ENCODE results near the gene NUDT1.
A peak's percentile ranks its signal among the peaks of the same experiment; 100 is the strongest.

The NUDT1 gene

DNA sequence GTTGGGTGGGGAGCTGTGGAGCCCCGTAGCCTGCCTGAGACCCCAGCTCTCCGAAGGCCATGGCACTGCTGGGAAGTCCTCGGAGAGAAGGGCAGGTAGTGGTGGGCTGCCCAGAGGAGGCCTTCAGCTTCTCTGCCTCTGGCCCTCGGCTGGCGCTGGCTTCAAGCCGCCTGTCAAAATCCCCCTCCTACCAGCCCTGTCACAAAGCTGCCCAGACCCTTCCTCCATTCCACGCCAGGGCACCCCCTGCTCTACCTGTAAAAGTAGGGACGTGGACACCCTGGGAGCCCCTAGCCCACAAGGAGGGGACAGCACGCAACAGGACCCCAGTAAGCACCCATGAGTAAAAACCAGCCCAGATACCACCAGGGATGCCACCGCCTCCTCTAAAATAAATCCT, 40.9 kb upstream of the NUDT1 start:
- Mint-ChIP-seq H3K9me3 (peaks cover 0 to 1% of the 10 kb centered on the region in 2 donors), H3K27ac (no peak overlapping the region), H3K4me1 (peaks cover 20 to 22% of the 10 kb centered on the region in 2 donors), H3K36me3 (peaks cover 41 to 70% of the 10 kb centered on the region in 2 donors), H3K27me3 (no peaks in the 10 kb centered on the region), H3K4me3 (no peak overlapping the region)
- ATAC-seq (replicated peaks) (no peak), DNase-seq (no peak)

DNA sequence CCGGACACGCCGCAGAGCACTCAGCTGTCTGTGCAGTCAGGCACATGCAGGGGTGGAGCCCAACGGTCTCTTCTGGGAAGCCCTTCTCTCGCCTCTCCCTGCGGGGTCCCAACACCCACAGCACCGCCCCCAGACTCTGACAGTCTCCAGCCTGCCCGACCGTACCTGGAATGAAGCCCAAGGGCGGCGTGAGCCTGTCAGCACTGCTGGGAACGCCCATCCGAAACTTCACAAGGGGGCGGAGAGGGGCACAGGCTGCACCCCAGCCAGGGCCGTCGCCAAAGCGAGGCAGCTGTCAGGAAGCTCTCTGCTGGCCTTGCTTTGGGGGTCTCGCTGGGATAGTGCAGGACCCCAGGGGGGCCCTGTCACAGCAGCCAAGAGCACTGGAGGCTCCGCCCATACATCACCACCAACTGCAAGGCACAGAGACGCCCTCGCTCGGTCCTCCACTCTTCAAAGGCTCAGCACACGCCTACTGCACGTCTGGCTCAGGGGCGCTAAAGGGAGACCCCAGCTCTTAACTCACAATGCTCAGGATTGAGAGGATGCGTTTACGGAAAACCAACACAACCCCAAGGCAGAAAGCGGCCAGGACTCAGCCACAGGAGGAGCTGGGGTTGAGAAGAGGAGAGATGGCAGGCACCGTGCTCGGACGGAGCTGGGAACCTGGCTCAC, 40.2 kb upstream of the NUDT1 start:
- no peak overlapping the region for H3K27ac Mint-ChIP-seq
- H3K27me3 Mint-ChIP-seq: no peaks in the 10 kb centered on the region
- no peak overlapping the region for H3K4me3 Mint-ChIP-seq
- H3K9me3 Mint-ChIP-seq: no peaks in the 10 kb centered on the region
- H3K4me1 Mint-ChIP-seq: peaks cover 20 to 22% of the 10 kb centered on the region in 2 donors
- DNase-seq: no peak
- no peak for ATAC-seq (replicated peaks)
- H3K36me3 Mint-ChIP-seq: peaks cover 35 to 65% of the 10 kb centered on the region in 2 donors

DNA sequence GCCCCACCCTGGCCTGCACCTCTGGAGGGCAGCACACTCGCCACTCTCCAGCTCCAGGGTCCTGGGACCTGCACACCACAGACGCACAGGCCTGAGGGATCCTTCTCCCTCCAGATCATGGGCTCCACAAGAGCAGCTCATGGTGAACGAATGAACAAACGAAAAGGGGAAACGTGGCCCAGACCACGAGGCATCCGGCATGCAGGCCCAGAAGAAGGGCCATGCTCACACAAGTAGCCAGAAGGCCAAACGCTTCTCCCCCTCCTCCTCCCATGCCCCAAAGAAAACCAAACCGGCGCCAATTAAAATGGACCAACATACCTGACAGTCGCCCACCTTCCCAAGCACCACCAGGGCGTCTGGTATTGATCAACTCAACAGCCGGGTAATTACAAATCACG, 39.7 kb upstream of the NUDT1 start:
- Mint-ChIP-seq H3K4me1 (peaks cover 19 to 25% of the 10 kb centered on the region in 2 donors), H3K27ac (no peak overlapping the region), H3K9me3 (no peaks in the 10 kb centered on the region), H3K36me3 (peaks cover 32 to 63% of the 10 kb centered on the region in 2 donors), H3K27me3 (no peaks in the 10 kb centered on the region), H3K4me3 (no peak overlapping the region)
- DNase-seq (no peak), ATAC-seq (replicated peaks) (no peak)

DNA sequence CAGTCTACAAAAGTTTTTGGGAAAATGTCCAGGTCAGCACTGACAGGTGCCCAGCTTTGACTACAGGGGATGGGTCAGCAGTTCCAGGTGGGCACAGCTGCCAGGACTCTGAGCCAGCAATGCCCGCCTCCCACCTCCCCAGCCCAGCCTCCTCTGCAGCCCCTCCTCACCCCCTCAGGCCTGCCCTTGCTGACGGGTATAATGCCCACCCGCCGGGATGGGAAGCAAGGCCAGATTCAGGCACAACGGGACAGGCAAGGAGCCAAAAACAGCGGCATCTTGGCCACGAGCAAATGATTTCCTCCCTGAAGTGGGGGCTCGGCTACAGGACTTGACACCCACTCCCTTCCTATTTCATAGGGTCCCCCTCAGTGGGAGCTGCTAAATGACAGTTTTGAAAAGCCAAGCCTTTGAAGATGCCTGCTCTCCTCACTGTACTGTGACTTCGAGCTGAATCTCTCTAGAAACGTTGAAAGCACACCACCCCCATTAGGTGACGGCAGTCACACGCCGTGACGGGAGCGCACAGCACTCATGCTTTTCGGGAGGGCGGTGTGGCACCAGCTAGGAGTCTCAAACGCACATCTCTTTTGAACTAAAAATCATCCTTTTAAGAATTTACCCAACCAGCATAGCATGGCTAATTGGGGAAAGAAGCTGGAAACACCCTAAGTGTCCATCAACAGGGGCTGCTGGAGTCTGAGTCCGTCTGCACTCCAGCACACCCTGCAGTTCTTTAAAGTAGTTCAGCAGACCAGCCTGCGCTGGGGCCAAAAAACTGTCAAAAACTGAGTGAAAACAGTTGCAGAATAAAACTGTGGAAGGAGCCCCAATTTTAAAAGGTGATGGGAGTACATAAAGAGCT, 38.9 kb upstream of the NUDT1 start:
- H3K9me3 Mint-ChIP-seq: no peaks in the 10 kb centered on the region
- no peak for DNase-seq
- no peaks in the 10 kb centered on the region for H3K27me3 Mint-ChIP-seq
- peak overlapping the region; percentile 42 for H3K27ac Mint-ChIP-seq
- peaks cover 20 to 26% of the 10 kb centered on the region in 2 donors for H3K4me1 Mint-ChIP-seq
- no peak overlapping the region for H3K4me3 Mint-ChIP-seq
- ATAC-seq (replicated peaks): no peak
- peaks cover 33 to 62% of the 10 kb centered on the region in 2 donors for H3K36me3 Mint-ChIP-seq

DNA sequence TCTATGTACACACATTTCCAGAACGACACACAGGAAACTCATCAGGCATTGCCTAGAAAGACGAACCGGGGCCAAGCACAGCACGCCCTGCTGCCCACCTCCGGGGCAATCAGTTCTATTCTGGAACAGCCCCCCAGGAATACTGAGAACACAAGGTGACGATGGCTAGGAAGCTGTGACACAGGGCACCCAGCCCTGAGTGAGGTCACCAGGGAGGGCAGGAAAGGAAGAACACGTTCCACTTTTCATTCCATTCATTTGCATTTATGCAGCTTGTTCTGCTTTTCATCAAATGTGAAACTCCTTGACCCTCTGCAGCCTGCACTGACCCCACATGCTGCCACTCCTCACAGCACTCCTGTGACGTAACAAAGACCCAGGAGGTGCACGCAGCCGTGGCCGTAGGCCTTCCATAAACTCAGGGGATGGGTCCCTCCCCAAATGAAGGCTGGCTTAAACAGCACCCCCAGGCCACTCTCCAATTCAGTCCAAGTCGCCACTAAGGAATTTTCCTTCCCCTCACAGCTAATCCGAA, 38.2 kb upstream of the NUDT1 start:
- Mint-ChIP-seq H3K27ac (peak overlapping the region; percentile 42), H3K4me1 (peaks cover 25 to 33% of the 10 kb centered on the region in 2 donors), H3K36me3 (peaks cover 36 to 65% of the 10 kb centered on the region in 2 donors), H3K27me3 (no peaks in the 10 kb centered on the region), H3K4me3 (no peak overlapping the region), H3K9me3 (no peaks in the 10 kb centered on the region)
- DNase-seq: no peak
- peak; percentile 45 to 63 for ATAC-seq (replicated peaks)

DNA sequence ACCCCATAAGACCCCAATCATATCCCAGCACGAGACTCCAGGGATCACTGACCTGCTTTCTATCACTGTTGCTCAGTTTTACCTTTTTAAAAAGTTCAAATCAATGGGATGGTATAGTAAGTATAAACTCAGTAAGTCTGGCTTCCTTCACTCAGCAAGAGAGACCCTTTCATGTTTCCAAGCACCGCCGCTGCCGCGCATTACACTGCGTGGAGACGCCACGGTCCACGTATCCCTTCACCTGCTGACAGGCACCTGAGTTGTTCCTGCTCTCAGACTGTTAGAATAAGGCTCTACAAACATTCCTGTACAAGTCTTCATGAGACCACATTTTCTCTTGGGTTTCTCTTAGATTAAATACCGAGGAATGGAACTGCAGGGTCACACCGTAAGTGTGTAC, 37.6 kb upstream of the NUDT1 start:
- H3K27me3 Mint-ChIP-seq: no peaks in the 10 kb centered on the region
- peak overlapping the region; percentile 42 for H3K27ac Mint-ChIP-seq
- H3K36me3 Mint-ChIP-seq: peaks cover 35 to 68% of the 10 kb centered on the region in 2 donors
- ATAC-seq (replicated peaks): no peak
- H3K4me3 Mint-ChIP-seq: no peak overlapping the region
- H3K4me1 Mint-ChIP-seq: peaks cover 30 to 39% of the 10 kb centered on the region in 2 donors
- no peaks in the 10 kb centered on the region for H3K9me3 Mint-ChIP-seq
- DNase-seq: no peak

DNA sequence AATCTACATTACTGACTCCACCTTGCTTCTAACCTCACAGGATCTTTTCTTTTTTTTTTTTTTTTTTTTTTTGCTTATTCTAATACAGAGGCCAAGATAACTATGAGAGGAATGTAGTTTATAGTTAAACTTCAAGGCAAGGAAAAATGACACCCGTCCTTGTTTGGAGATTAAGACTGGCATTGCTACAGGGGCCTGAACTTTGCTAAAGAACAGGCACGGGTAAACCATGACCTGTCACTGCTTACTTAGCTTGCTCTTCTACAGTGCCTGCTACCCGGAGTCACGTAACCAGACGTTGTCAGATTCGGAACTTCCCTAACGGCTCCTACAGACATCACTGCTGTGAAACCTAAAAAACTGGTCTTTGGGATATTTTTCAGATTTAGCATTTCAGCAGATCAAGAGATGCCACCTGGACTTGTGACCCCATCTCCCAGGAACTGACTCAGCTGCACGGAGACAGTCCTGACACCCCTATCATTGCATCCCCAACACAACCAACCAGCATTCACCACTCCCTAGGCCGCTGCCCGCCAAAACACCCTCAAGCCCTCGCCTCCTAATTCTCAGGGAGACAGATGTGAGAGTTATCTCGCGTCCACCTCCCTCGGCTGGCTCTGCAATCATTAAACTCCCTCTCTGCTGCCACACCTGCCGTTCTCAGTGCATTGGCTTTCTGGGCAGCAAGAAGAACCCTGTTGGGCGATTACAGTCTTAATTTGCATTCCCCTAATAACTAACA, 36.8 kb upstream of the NUDT1 start:
- Mint-ChIP-seq H3K27me3 (no peaks in the 10 kb centered on the region), H3K4me3 (no peak overlapping the region), H3K36me3 (peaks cover 34 to 66% of the 10 kb centered on the region in 2 donors), H3K4me1 (peaks cover 38 to 47% of the 10 kb centered on the region in 2 donors), H3K27ac (peak overlapping the region; percentile 76), H3K9me3 (no peaks in the 10 kb centered on the region)
- DNase-seq: no peak
- no peak for ATAC-seq (replicated peaks)

DNA sequence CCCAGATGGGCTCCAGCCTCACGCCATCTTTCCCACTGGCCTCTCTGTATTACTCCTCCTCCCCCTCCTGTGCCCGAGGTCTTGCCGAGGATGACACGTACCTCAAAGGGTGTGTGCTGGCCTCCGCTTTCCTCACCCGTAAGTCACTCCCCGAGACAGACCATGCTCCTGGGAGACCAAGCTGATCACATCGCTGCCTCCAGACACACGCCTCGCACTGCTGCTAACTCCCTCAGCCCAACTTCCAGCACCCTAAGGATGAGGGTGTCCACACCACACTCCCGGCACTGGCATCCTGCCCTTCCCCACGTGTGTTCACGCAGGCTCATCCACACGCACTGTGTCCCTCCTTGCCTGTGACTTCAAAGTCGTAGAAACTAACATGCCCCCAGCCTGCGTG, 33.3 kb upstream of the NUDT1 start:
- H3K4me3 Mint-ChIP-seq: peak overlapping the region; percentile 39 to 50
- H3K27me3 Mint-ChIP-seq: no peaks in the 10 kb centered on the region
- ATAC-seq (replicated peaks) (no peak), DNase-seq (no peak)
- peaks cover 46 to 80% of the 10 kb centered on the region in 2 donors for H3K36me3 Mint-ChIP-seq
- no peaks in the 10 kb centered on the region for H3K9me3 Mint-ChIP-seq
- peak overlapping the region; percentile 94 for H3K27ac Mint-ChIP-seq
- peaks cover 40 to 54% of the 10 kb centered on the region in 2 donors for H3K4me1 Mint-ChIP-seq

DNA sequence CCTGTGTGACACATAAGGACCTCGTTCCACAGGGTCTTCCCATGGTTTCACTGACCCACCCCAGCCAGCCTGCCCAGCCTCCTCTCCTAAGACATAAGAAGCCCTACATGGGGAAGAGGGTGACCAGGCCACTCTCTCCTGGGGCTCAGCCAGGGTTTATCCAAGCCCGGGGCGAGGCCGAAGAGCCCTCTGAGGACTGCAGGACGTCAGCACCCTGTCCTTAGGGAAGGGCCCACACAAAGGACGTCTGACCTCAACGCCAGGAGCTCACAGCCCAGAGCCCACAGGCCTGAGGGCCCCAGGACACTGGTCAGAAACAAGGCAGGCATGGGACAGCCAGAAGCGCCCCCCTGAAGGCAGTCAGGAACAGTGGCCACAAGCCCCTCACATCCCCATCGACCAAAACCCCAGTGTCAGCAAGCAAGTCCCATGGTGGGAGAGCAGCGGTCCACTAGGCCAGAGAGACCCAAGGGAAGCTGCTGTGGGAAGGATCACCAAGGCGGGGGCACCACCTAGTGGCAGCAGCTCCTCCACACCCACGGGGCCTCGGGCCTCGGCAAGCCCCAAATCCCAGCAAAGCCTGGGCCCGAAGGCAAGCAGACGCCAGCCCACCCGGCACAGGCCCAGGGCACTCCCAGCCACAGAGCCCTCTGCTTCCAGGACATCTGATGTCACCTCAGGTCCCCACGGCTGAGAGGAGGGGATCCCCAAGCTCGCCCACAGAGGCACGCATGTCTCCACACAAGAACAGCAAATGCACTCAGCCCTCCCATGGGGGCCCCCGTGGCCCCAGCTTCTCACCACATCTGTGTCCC, 32.7 kb upstream of the NUDT1 start:
- DNase-seq (peak; percentile 88), ATAC-seq (replicated peaks) (peak; percentile 91)
- Mint-ChIP-seq H3K36me3 (peaks cover 52 to 81% of the 10 kb centered on the region in 2 donors), H3K9me3 (no peaks in the 10 kb centered on the region), H3K4me3 (peak overlapping the region; percentile 44 to 50), H3K4me1 (peaks cover 36 to 48% of the 10 kb centered on the region in 2 donors), H3K27me3 (no peaks in the 10 kb centered on the region), H3K27ac (peak overlapping the region; percentile 94)

DNA sequence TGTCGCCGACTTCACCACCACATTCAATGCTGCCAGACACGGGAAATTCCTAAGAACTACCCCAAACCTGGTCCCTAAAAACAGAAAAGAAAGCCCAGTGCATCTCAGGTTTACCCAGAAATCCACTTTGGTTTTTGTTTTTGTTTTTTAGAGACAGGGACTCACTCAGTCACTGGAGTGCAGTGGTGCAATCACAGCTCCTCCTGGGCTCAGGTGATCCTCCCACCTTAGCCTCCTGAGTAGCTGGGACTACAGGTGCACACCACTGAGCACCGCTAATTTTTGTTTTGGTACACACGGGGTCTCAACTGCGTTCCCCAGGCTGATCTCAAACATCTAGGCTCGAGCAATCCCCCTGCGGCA, 32.1 kb upstream of the NUDT1 start:
- Mint-ChIP-seq H3K36me3 (peaks cover 56 to 82% of the 10 kb centered on the region in 2 donors), H3K27ac (peak overlapping the region; percentile 94), H3K4me1 (peaks cover 35 to 44% of the 10 kb centered on the region in 2 donors), H3K4me3 (peak overlapping the region; percentile 14 to 44), H3K9me3 (no peaks in the 10 kb centered on the region), H3K27me3 (no peaks in the 10 kb centered on the region)
- no peak for DNase-seq
- ATAC-seq (replicated peaks): peak in 1 of 2 donors; percentile 66

DNA sequence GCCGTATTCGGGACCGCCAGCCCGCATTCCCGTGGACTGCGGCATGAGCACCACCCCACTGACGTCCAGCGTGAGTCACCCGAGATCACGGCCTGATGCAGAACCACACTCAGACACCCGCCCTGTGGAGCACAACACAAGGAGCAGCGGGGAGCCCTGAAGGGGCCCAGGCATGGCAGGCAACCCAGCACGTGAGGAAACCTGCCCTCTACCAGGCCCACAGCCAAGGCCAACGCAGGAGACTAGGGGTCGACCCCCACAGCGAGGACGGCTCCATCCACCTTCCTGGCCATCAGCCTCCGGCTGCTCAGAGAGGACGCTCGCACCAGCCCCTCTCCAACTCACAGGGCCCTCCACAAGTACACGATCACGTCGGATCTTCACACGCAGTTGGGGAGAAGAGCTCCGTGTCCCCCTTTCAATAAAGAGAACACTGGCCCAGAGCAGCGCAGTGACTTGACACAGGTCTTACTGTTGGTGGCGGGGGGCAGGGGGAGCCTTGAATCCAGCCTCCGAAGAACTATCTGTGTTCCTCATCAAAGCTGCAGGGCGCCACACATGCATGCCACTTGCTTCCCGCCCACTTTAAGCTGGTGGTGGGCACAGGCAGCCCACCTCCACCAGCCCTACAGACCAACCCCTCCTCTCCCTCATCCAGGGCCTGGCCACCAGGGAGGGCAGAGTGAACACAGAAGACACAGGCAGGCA, 31.3 kb upstream of the NUDT1 start:
- Mint-ChIP-seq H3K4me3 (no peak overlapping the region), H3K27me3 (no peaks in the 10 kb centered on the region), H3K4me1 (peaks cover 35 to 44% of the 10 kb centered on the region in 2 donors), H3K36me3 (peaks cover 60 to 80% of the 10 kb centered on the region in 2 donors), H3K27ac (no peak overlapping the region), H3K9me3 (no peaks in the 10 kb centered on the region)
- no peak for ATAC-seq (replicated peaks)
- no peak for DNase-seq

DNA sequence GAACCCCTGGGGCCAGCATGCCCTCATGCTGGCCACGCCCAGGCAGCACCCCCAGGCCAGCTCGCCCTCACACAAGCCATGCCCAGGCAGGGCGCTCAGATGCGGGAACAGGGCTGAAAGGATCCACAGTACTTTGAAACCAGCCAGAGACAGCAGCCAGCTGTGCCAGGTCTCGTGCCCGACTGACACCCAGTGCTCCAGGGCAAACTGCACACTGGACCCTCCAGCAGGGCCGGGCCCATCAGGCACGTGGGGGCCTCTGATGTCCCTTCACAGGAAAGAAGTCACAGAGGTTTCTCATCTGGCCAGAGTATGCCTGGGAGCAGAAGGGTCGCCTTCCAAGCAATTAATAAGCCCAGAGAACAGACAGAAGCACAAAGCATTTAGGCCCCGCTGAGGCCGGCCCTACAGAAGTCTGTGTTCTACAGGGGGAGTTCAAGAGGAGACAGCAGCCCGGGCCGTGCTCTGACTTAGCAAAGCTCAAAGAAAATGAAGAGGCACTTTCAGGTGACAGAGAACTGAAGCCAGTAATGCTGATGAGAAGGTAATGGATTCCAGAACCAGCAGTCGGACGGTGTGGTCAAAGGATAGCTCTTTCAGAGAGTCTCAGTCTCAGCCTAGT, 30.7 kb upstream of the NUDT1 start:
- Mint-ChIP-seq H3K4me3 (no peak overlapping the region), H3K4me1 (peaks cover 36 to 44% of the 10 kb centered on the region in 2 donors), H3K27me3 (no peaks in the 10 kb centered on the region), H3K36me3 (peaks cover 66 to 82% of the 10 kb centered on the region in 2 donors), H3K9me3 (no peaks in the 10 kb centered on the region), H3K27ac (no peak overlapping the region)
- DNase-seq: no peak
- no peak for ATAC-seq (replicated peaks)

DNA sequence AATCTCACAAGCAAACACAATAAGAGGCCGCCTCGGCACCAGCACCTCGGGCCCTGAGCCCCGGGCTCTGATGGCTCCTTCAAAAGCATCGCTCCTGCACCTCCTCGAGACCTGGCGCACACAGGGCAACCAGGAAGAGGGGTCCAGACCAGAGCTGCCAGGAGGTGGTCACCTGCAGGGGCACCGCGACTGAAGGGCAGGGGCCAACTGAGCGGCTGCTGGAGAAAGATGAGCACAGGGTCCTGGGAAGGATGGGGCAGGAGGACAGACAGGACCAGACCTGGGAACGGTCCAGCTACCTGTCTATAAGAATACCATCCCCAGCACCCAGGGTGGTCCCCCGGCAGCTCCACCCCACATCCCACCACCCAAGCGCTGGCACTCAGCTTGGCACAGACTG, 30.1 kb upstream of the NUDT1 start:
- Mint-ChIP-seq H3K4me1 (peaks cover 37 to 47% of the 10 kb centered on the region in 2 donors), H3K4me3 (no peak overlapping the region), H3K27me3 (no peaks in the 10 kb centered on the region), H3K36me3 (peaks cover 69 to 88% of the 10 kb centered on the region in 2 donors), H3K9me3 (no peaks in the 10 kb centered on the region), H3K27ac (no peak overlapping the region)
- ATAC-seq (replicated peaks) (no peak), DNase-seq (no peak)
